Measurements from ENCODE around the gene HLA-DOB.

The HLA-DOB gene

GRCh38 chr6:32840604-32841246 is 23.9 kb upstream of the HLA-DOB start:
- Histone ChIP-seq H3K9me3 (no peaks in the 10 kb centered on the region), H3K4me1 (peaks cover 3% of the 10 kb centered on the region; the same call in 1 of the 2 replicates), H3K36me3 (no peaks in the 10 kb centered on the region), H3K4me3 (ENCODE audit: low read depth, low read length) (no peak overlapping the region), H3K27me3 (peaks cover 28% of the 10 kb centered on the region)
- DNase-seq = no peak
- TF ChIP-seq, protein P1, sequence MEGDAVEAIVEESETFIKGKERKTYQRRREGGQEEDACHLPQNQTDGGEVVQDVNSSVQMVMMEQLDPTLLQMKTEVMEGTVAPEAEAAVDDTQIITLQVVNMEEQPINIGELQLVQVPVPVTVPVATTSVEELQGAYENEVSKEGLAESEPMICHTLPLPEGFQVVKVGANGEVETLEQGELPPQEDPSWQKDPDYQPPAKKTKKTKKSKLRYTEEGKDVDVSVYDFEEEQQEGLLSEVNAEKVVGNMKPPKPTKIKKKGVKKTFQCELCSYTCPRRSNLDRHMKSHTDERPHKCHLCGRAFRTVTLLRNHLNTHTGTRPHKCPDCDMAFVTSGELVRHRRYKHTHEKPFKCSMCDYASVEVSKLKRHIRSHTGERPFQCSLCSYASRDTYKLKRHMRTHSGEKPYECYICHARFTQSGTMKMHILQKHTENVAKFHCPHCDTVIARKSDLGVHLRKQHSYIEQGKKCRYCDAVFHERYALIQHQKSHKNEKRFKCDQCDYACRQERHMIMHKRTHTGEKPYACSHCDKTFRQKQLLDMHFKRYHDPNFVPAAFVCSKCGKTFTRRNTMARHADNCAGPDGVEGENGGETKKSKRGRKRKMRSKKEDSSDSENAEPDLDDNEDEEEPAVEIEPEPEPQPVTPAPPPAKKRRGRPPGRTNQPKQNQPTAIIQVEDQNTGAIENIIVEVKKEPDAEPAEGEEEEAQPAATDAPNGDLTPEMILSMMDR (IDR thresholded peaks at IDR 0.05; ENCODE audit: low read depth, low read length) = no peak

DNA sequence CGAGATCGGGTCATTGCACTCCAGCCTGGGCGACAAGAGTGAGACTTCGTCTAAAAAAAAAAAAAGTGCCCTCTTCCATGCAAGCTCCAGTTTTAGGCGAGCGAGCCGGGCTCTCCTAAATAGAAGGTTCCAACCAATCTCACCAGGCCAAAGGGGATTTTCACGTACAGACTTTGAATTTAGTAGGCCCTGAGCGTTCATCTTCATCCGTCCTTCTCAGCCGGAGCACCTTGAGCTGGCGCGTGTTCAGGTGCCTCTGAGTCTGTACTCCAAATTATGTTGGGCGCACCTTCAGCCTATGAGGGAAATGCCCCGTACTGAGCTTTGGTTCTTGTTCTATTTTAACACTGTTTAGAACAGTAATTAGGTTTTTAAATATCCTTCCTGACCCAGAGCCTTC is 22.6 kb upstream of the HLA-DOB start:
- Histone ChIP-seq H3K4me3 (ENCODE audit: low read depth, low read length) (no peak overlapping the region), H3K36me3 (no peaks in the 10 kb centered on the region), H3K27me3 (peaks cover 17% of the 10 kb centered on the region), H3K4me1 (peaks cover 3% of the 10 kb centered on the region; the same call in 1 of the 2 replicates), H3K9me3 (no peaks in the 10 kb centered on the region)
- no peak for DNase-seq
- TF ChIP-seq, protein P1 (IDR thresholded peaks at IDR 0.05; ENCODE audit: low read depth, low read length) = no peak

DNA sequence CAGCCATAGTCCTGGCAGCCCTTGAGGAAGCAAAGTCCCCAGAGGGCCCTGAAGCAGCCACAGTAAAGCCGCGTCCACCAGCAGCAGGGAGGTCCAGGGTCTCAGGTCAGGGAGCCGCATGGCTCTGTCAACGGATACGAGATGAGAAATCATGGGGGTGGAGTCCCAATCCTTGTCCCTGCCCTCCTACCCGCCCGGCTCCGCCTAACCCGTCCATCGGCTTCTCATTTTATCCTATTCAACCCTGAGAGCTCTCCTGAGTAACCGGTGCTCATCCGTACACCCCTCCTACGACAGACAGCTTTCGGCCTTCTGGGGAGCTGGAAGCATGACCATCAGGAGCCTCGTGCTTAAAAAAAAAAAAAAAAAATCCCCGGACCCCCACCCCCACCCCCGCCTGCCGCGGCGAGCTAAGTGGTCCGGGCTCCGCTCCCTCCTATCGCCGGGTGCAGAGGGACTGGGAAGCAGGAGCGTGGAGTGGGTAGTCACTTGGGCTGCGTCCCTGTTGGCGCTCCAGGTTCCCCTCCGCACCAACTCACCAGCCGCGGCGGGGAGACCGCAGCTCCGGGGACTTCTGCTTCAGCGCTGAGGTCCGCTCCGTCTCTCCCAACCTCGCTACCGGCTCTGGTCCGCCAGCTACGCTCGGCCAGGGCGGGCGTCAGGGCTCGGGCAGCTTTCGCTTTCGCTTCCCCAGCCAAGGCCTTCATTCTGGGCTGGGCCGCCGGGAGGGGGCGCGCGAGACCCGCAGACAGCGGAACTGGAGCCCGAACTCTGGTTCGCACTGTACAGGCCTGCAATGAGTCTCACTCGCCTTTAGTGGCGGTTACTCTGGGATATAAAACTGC is 21.5 kb upstream of the HLA-DOB start, which contains the start of gene TAP2:
TAP2 (minus strand) TSS at position 626 of the 845 bp plus-strand sequence; CDS start at position 120, 506 bp downstream.
- no peaks in the 10 kb centered on the region for H3K9me3 ChIP-seq
- no peaks in the 10 kb centered on the region for H3K36me3 ChIP-seq
- peak; percentile 96 for DNase-seq
- peaks cover 7% of the 10 kb centered on the region for H3K27me3 ChIP-seq
- peak within 1 kb of the TSS; percentile 78 for H3K4me3 ChIP-seq (ENCODE audit: low read depth, low read length)
- TF ChIP-seq, protein P1 (IDR thresholded peaks at IDR 0.05; ENCODE audit: low read depth, low read length) = peak; percentile 91
- peaks cover 9% of the 10 kb centered on the region; the same call in 1 of the 2 replicates for H3K4me1 ChIP-seq

DNA sequence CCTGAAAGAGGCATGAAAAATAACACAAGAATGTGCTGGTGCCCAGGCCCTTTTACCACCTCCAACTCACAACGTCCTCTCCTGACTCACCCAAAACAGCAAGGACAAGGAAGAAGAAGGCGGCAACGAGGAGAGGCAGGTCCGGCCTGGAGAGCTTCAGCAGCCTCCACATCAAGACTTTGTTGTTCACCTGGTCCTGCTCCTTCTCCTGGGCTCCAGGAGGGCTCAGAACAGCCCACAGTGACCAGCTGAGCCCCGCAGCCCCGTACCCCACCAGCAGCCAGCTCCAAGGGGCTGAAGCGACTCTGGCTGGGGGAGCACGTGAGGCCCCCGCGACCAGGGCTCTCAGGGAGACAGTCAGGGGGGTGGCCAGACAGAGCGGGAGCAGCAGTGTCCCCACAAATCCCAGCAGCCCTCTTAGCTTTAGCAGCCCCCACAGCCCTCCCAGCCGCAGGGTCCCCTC is 20.9 kb upstream of the HLA-DOB start:
- no peaks in the 10 kb centered on the region for H3K9me3 ChIP-seq
- TF ChIP-seq, protein P1 (IDR thresholded peaks at IDR 0.05; ENCODE audit: low read depth, low read length) = no peak
- peaks cover under 1% of the 10 kb centered on the region; the same call in 1 of the 2 replicates for H3K27me3 ChIP-seq
- no peak for DNase-seq
- peak overlapping the region; percentile 78 for H3K4me3 ChIP-seq (ENCODE audit: low read depth, low read length)
- peaks cover 9% of the 10 kb centered on the region; the same call in 1 of the 2 replicates for H3K4me1 ChIP-seq
- H3K36me3 ChIP-seq = no peaks in the 10 kb centered on the region

GRCh38 chr6:32836873-32837272 is 20.1 kb upstream of the HLA-DOB start:
- H3K4me3 ChIP-seq (ENCODE audit: low read depth, low read length) = no peak overlapping the region
- H3K36me3 ChIP-seq = no peaks in the 10 kb centered on the region
- no peaks in the 10 kb centered on the region for H3K27me3 ChIP-seq
- TF ChIP-seq, protein P1 (IDR thresholded peaks at IDR 0.05; ENCODE audit: low read depth, low read length) = no peak
- no peaks in the 10 kb centered on the region for H3K9me3 ChIP-seq
- DNase-seq = no peak
- H3K4me1 ChIP-seq = peaks cover 9% of the 10 kb centered on the region; the same call in 1 of the 2 replicates
